ENCODE measurements around the gene SURF1.

The SURF1 gene

DNA sequence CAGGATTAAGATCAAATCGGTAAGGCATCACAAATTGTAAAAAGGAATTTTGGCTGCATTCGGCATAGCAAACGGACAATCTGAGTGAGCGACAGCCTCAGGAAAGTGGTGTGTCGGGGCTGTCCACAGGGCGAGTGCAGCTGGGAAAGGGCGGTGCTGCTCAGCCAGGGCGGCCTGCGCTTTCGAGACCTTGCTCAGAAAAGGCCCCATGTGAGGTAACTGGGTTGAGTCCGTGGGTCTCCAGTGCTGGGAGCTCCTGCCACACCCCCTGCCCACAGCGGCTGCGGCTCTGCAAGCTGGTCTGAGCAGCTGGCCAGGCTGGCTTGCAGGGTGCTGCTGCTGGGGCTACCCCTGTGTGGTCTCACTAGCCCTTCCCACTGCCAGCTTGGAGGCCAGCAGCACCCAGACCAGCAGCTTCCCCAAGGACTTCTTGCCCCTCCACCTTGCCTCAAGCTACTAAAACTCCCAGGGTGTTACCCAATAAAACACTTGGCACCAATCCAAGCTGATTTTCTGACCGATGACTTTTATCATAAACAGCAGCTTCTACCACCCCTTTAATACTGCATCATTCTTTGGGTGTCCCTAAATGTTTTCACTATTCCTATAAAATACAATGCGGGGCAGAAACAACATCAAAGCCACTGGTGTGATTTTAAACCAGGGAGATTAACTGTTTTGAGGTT is 6.2 kb upstream of the SURF1 start:
- H3K9me3 Mint-ChIP-seq, result no peaks in the 10 kb centered on the region
- DNase-seq (ENCODE audit: low spot score in 2 of 2) (no peak), ATAC-seq (ENCODE audit: low read depth) (no peak)
- H3K36me3 Mint-ChIP-seq, result peaks cover 21% of the 10 kb centered on the region
- H3K27me3 Mint-ChIP-seq, result no peaks in the 10 kb centered on the region
- H3K27ac Mint-ChIP-seq, result no peak overlapping the region
- no peak overlapping the region for H3K4me3 Mint-ChIP-seq
- peaks cover 11% of the 10 kb centered on the region for H3K4me1 Mint-ChIP-seq

DNA sequence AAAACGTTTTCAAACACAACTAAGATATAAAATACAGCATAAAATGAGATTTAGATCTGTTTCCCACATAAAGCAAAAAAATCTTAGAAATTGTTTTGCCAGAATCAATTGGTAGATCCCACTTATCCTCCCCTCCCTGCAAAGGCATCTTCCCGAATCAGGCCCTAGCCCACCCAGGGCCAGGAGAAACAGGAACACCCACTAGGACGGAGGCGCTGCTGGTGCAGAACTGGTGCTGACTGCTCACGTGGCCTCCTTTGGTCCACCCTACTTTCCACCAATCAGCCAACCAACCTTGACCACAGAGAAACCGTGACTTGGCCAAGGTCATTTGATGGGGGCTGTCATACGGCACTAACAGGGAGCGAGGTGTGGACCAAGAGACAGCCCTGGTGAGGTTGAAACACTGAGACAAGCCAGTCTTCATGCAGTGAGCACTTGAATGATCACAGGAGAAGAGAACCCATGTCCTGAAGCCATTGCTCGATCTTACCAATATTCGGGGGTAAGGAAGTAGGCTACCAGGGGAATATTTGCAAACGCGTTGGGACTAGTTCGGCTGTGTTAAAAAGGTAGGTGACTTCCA is 5.3 kb upstream of the SURF1 start:
- peaks cover 21% of the 10 kb centered on the region for H3K36me3 Mint-ChIP-seq
- DNase-seq (ENCODE audit: low spot score in 2 of 2), result no peak
- no peak for ATAC-seq (ENCODE audit: low read depth)
- H3K9me3 Mint-ChIP-seq, result no peaks in the 10 kb centered on the region
- H3K27ac Mint-ChIP-seq, result no peak overlapping the region
- peaks cover 11% of the 10 kb centered on the region for H3K4me1 Mint-ChIP-seq
- H3K27me3 Mint-ChIP-seq, result no peaks in the 10 kb centered on the region
- H3K4me3 Mint-ChIP-seq, result no peak overlapping the region

- Mint-ChIP-seq H3K36me3 (peaks cover 20% of the 10 kb centered on the region), H3K4me1 (peaks cover 11% of the 10 kb centered on the region), H3K27me3 (no peaks in the 10 kb centered on the region), H3K27ac (no peak overlapping the region), H3K9me3 (no peaks in the 10 kb centered on the region), H3K4me3 (no peak overlapping the region)
- DNase-seq (ENCODE audit: low spot score in 2 of 2) (no peak), ATAC-seq (ENCODE audit: low read depth) (no peak)
These were observed 4.4 kb upstream of the SURF1 start for GRCh38 chr9:133360400-133361393.

DNA sequence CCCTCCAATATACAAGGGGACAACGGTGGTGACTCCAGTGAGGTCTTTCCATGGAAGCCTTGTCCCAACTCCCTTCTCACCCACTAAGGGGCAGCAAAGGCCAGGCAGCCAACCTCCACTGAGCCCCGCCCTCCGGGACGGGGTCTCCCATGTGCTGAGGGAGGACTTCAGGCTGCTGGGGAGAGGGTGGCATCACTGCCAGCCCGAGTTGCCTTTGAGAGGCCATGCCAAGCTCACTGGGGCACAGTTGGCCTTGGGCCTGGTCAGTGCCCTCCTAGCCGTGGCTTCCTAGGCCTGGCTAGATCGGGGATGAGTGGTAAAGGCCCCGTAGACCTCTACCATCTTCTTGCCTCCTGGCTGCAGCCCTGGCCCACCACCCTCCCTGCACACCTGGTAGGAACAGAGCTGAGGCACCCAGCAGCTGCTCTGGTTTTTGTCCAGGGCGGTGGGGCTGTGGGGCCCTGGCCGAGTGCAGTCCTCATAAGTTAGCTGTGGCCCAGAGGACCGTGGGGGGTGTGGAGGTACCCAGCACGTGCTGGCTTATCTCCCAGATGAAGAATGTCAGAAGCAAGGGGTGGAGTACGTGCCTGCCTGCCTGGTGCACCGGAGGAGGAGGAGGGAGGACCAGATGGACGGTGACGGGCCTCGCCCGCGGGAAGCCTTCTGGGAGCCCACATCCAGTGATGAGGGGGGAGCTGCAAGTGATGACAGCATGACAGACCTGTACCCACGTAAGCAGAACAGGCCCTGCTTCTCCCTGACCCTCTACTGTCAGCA is 3.3 kb upstream of the SURF1 start:
- Mint-ChIP-seq H3K27ac (no peak overlapping the region), H3K36me3 (peaks cover 19% of the 10 kb centered on the region), H3K4me1 (peaks cover 12% of the 10 kb centered on the region), H3K4me3 (no peak overlapping the region), H3K27me3 (no peaks in the 10 kb centered on the region), H3K9me3 (no peaks in the 10 kb centered on the region)
- DNase-seq (ENCODE audit: low spot score in 2 of 2), result no peak
- no peak for ATAC-seq (ENCODE audit: low read depth)

DNA sequence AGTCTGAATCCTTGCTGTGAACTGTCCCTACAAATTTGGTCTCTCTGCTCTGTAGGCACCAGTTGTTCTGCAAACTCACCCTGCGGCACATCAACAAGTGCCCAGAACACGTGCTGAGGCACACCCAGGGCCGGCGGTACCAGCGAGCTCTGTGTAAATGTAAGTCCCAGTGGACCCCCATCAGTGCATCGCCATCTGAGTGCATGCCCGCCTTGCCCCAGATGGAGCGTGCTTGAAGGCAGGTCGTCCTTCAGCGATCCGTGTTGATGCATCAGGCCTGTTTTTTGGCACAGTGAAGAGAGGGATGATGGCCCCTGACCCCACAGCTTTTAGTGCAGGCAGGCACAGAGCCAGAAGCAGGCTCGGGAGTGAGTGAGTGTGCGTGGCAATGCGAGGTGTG is 1.4 kb upstream of the SURF1 start:
- DNase-seq (ENCODE audit: low spot score in 2 of 2) (no peak), ATAC-seq (ENCODE audit: low read depth) (no peak)
- no peaks in the 10 kb centered on the region for H3K27me3 Mint-ChIP-seq
- H3K4me1 Mint-ChIP-seq, result peaks cover 17% of the 10 kb centered on the region
- H3K27ac Mint-ChIP-seq, result peak overlapping the region; percentile 82
- H3K4me3 Mint-ChIP-seq, result peak overlapping the region; percentile 91
- no peaks in the 10 kb centered on the region for H3K9me3 Mint-ChIP-seq
- H3K36me3 Mint-ChIP-seq, result peaks cover 12% of the 10 kb centered on the region

DNA sequence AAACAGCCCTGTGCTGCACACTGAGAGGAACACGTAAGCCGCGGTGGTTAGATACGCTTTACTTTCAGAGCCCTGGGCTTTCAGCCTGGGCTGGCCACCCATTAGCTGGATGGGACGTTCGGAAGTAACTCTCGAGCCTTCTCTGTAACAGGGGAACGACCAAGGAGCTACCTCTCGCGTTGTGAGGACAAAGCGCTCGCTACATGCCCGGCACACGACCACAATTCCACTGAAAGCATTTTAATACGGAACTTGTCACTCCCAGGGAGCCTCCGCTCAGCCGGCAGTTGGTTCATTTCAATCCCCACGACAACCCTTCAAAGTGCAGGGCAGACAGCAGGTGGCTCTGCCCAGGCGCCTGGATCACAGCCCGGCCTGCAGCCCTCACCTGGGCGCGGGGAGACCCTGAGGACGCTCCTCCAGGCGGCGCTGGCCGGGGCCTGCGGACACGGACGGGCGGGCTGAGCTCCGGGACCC is 368 bp downstream of the SURF1 start:
- Mint-ChIP-seq H3K9me3 (no peaks in the 10 kb centered on the region), H3K27me3 (no peaks in the 10 kb centered on the region), H3K4me1 (peaks cover 17% of the 10 kb centered on the region), H3K27ac (peak overlapping the region; percentile 86), H3K4me3 (peak overlapping the region; percentile 84), H3K36me3 (peaks cover 13% of the 10 kb centered on the region)
- ATAC-seq (ENCODE audit: low read depth) (peak; percentile 39), DNase-seq (ENCODE audit: low spot score in 2 of 2) (no peak)

- peaks cover 14% of the 10 kb centered on the region for H3K36me3 Mint-ChIP-seq
- no peak overlapping the region for H3K27ac Mint-ChIP-seq
- ATAC-seq (ENCODE audit: low read depth), result no peak
- no peaks in the 10 kb centered on the region for H3K27me3 Mint-ChIP-seq
- DNase-seq (ENCODE audit: low spot score in 2 of 2), result no peak
- H3K4me3 Mint-ChIP-seq, result no peak overlapping the region
- H3K9me3 Mint-ChIP-seq, result no peaks in the 10 kb centered on the region
- H3K4me1 Mint-ChIP-seq, result peaks cover 18% of the 10 kb centered on the region
These were observed 1.5 kb downstream of the SURF1 start for GRCh38 chr9:133354766-133355165.

DNA sequence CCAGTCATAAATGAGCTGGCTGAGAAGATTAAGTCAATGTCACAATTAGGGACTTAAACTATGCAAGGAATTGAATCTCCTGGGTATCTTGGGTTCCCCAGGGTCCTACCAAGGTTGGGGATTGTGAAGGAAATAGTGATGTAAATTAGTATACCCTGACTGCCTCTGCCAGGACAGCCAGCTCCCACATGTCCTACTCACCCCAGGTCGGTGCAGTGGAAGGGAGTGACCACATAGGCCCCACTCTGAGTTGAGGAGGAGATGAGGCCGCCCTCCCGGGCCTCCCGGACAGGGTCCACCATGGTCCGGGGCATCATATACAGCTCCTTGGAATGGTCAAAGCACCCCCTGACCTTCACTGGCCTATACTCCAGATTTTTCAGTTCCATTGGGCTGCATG is 2.7 kb downstream of the SURF1 start:
- Mint-ChIP-seq H3K4me3 (no peak overlapping the region), H3K4me1 (peaks cover 21% of the 10 kb centered on the region), H3K9me3 (no peaks in the 10 kb centered on the region), H3K36me3 (peaks cover 19% of the 10 kb centered on the region), H3K27ac (no peak overlapping the region), H3K27me3 (no peaks in the 10 kb centered on the region)
- no peak for ATAC-seq (ENCODE audit: low read depth)
- DNase-seq (ENCODE audit: low spot score in 2 of 2), result no peak

DNA sequence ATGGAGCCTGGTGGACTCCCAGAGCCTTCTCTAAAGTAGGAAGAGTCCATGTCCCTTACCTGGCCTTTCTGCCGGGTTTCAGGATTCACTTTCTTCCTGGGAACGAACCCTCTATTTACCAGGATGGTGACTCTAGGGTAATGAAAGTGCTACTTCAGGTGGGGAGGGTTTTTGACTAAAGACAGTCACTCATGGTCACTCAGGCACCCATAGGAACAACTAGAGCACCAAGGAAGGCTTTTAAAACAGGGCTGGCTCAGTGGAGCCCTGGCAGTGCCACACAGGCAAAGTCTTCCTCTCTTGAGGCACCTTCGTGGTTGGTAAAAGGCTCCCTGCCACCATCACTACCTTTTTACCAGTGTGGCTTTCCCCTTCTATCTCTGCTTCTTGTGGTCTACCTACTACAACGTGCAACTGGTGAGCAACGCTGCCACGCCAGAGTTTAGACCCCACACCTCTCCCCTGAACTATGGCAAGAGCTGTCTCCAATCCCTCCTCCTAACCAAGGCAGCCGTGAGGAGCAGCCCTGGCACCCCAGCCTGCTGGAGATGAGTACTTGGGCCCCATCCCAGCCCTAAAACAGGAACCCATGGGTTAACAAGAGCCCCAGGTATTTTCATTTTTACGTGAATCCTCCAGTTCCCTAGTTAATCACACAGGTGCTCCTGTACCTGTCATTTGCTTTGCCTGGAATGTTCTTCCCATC is 3.5 kb downstream of the SURF1 start:
- no peaks in the 10 kb centered on the region for H3K27me3 Mint-ChIP-seq
- H3K4me1 Mint-ChIP-seq, result peaks cover 16% of the 10 kb centered on the region
- DNase-seq (ENCODE audit: low spot score in 2 of 2) (no peak), ATAC-seq (ENCODE audit: low read depth) (no peak)
- no peaks in the 10 kb centered on the region for H3K9me3 Mint-ChIP-seq
- peaks cover 22% of the 10 kb centered on the region for H3K36me3 Mint-ChIP-seq
- H3K27ac Mint-ChIP-seq, result peak overlapping the region; percentile 54
- H3K4me3 Mint-ChIP-seq, result no peak overlapping the region

DNA sequence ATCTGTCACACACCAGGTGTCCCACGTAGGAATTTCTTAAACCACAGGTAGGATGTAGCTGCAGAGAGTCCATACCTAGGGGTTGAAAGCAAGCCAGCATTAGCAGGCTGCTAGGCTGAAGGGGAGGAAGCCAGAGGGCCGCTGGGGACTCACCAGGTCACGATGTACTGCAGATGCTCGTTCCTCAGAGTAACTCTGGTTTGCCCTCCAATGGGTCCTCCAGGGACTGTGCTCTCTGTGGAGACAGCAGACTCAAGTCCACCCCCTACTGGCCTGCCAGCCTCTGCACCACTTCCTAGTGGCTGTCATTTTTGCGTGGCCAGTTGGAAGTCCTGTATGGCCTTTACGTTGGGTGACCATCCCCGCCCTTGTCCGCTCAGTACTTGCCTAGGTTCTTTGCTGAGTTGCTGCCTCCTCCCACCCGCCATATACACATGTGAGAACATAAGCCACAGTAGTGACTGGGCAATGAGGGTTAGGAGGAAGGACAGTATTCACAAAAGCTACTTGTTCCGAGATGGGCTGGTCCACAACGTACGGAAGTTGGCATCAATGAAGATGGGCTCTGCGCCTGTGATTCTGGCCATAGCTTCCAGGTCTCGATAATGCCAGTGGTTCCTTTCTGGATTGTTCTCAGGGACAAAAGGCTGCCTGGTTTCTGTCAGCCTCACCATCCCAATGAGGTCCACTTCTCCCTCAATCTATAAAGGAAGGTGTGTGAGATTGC is 4.2 kb downstream of the SURF1 start:
- peak in 1 of 2 donors; percentile 26 for DNase-seq (ENCODE audit: low spot score in 2 of 2)
- no peak for ATAC-seq (ENCODE audit: low read depth)
- Mint-ChIP-seq H3K9me3 (no peaks in the 10 kb centered on the region), H3K4me3 (no peak overlapping the region), H3K4me1 (peaks cover 16% of the 10 kb centered on the region), H3K27me3 (no peaks in the 10 kb centered on the region), H3K27ac (no peak overlapping the region), H3K36me3 (peaks cover 22% of the 10 kb centered on the region)

GRCh38 chr9:133351526-133351907 is 4.8 kb downstream of the SURF1 start:
- no peak for DNase-seq (ENCODE audit: low spot score in 2 of 2)
- Mint-ChIP-seq H3K4me3 (no peak overlapping the region), H3K4me1 (peaks cover 21% of the 10 kb centered on the region), H3K27me3 (no peaks in the 10 kb centered on the region), H3K9me3 (no peaks in the 10 kb centered on the region), H3K36me3 (peaks cover 24% of the 10 kb centered on the region), H3K27ac (no peak overlapping the region)
- no peak for ATAC-seq (ENCODE audit: low read depth)

DNA sequence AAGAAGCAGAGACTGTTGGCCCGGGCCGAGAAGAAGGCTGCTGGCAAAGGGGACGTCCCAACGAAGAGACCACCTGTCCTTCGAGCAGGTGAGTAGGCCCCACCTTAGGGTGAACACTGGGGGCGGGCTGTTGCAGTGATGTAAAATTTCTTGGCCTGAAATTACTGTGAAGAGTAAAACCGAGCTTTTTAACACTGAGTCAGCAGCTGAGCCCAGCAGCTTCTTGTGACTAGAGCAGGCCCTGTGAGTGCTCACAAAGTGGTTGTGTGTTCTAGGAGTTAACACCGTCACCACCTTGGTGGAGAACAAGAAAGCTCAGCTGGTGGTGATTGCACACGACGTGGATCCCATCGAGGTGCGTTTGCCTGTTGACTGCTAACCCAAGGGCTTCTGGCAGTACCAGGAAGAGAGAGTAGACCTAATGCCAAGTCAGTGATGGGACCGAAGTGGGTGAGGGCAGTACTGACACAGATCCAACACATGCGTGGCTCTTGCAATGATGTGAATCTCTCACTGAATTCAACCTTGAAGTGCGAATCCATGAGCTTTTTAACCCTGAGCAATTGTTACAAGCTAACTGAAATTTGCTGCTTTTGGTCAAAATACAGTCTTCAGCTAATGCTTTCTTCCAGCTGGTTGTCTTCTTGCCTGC is 6.2 kb downstream of the SURF1 start:
- Mint-ChIP-seq H3K9me3 (no peaks in the 10 kb centered on the region), H3K4me1 (peaks cover 28% of the 10 kb centered on the region), H3K27ac (peak overlapping the region; percentile 95), H3K27me3 (no peaks in the 10 kb centered on the region), H3K36me3 (peaks cover 24% of the 10 kb centered on the region), H3K4me3 (no peak overlapping the region)
- no peak for ATAC-seq (ENCODE audit: low read depth)
- DNase-seq (ENCODE audit: low spot score in 2 of 2), result no peak

Measured in memory B cell (primary cell).